HepG2 (cell line): ENCODE results near the gene CDYL. TPM values are rescaled to one million over a fixed set of nuclear protein-coding genes. Genes with fewer than 3 reads are reported as not detected.

ENCODE experiments used
- ASH2L ChIP-seq: fragments of 300-600, 200-600 bp; sonication (generic); IDR thresholded peaks from 2 replicates; pipeline ENCODE4 v1.7.0; 2017; ENCODE audit warnings: low read depth, mild to moderate bottlenecking, moderate library complexity, mixed read lengths, low read length; ENCODE audit not compliant: insufficient read length
- FOXM1 ChIP-seq: sonication (generic); formaldehyde crosslinking; IDR thresholded peaks from 2 replicates; pipeline ENCODE4 v1.5.0; 2020; ENCODE audit warnings: missing genetic modification reagents
- HDAC1 ChIP-seq: sonication (generic); formaldehyde crosslinking; IDR thresholded peaks from 2 replicates; pipeline ENCODE4 v1.5.1; 2020; ENCODE audit warnings: mild to moderate bottlenecking, missing genetic modification reagents
- HDAC2 ChIP-seq: sonication (generic); formaldehyde crosslinking; IDR thresholded peaks from 2 replicates; pipeline ENCODE4 v1.4.0; 2020; ENCODE audit warnings: missing genetic modification reagents
- HNF4G ChIP-seq, 2 experiments: sonication (generic) in 1 of 2; formaldehyde crosslinking in 1 of 2; IDR thresholded peaks; 2 replicates each; pipeline versions ENCODE4 v1.4.0 to v1.6.1; 2011 to 2020; ENCODE audit warnings: borderline replicate concordance in 2 of 2, low read depth in 2 of 2, mild to moderate bottlenecking in 2 of 2, low read length in 1 of 2, missing genetic modification reagents in 1 of 2, moderate library complexity in 1 of 2
- HOXA3 ChIP-seq: sonication (generic); formaldehyde crosslinking; IDR thresholded peaks from 2 replicates; pipeline ENCODE4 v1.5.0; 2020; ENCODE audit warnings: missing genetic modification reagents
- KDM1A ChIP-seq: IDR thresholded peaks from 2 replicates; pipeline ENCODE4 v1.6.1; 2016; ENCODE audit warnings: missing compliant biosample characterization
- KMT2B ChIP-seq: IDR thresholded peaks from 2 replicates; pipeline ENCODE4 v1.6.1; 2016; ENCODE audit warnings: missing genetic modification reagents, missing compliant biosample characterization
- PHF21A ChIP-seq: sonication (generic); formaldehyde crosslinking; IDR thresholded peaks from 2 replicates; pipeline ENCODE4 v1.5.0; 2020; ENCODE audit warnings: mild to moderate bottlenecking, missing genetic modification reagents
- RAD21 ChIP-seq: fragments of 450-650 bp; formaldehyde crosslinking; IDR thresholded peaks from 2 replicates; pipeline ENCODE4 v1.5.0; 2020; ENCODE audit warnings: mild to moderate bottlenecking
- RAD51 ChIP-seq: fragments of 450-650 bp; IDR thresholded peaks from 2 replicates; pipeline ENCODE4 v1.6.1; 2016; ENCODE audit warnings: borderline replicate concordance
- RFXAP ChIP-seq: sonication (generic); formaldehyde crosslinking; IDR thresholded peaks from 2 replicates; pipeline ENCODE4 v1.4.0; 2020; ENCODE audit warnings: missing genetic modification reagents, borderline replicate concordance
- RNF2 ChIP-seq: fragments of 450-650 bp; conservative IDR thresholded peaks from 2 replicates; pipeline ENCODE4 v1.6.1; 2016; ENCODE audit warnings: low read depth
- RXRB ChIP-seq: IDR thresholded peaks from 2 replicates; pipeline ENCODE4 v1.6.1; 2016; ENCODE audit warnings: borderline replicate concordance, missing genetic modification reagents, missing compliant biosample characterization
- SAP130 ChIP-seq: IDR thresholded peaks from 2 replicates; pipeline ENCODE4 v1.6.1; 2016; ENCODE audit warnings: low read depth
- SKI ChIP-seq: fragments of 450-650 bp; IDR thresholded peaks from one replicate; pipeline ENCODE4 v1.6.1; 2018; ENCODE audit warnings: mild to moderate bottlenecking; ENCODE audit not compliant: partially characterized antibody
- STAG1 ChIP-seq: sonication (generic); formaldehyde crosslinking; IDR thresholded peaks from 2 replicates; pipeline ENCODE4 v1.4.0; 2020; ENCODE audit warnings: missing genetic modification reagents
- ZBTB34 ChIP-seq: sonication (generic); formaldehyde crosslinking; IDR thresholded peaks from 2 replicates; pipeline ENCODE4 v1.8.0; 2022; ENCODE audit warnings: mild to moderate bottlenecking, missing genetic modification reagents
- ZFY ChIP-seq: sonication (generic); formaldehyde crosslinking; IDR thresholded peaks from 2 replicates; pipeline ENCODE4 v1.4.0; 2020; ENCODE audit warnings: missing genetic modification reagents
- ZNF232 ChIP-seq: sonication (generic); formaldehyde crosslinking; IDR thresholded peaks from 2 replicates; pipeline ENCODE4 v1.4.0; 2020; ENCODE audit warnings: missing genetic modification reagents, borderline replicate concordance
- ZNF251 ChIP-seq: sonication (generic); formaldehyde crosslinking; IDR thresholded peaks from 2 replicates; pipeline ENCODE4 v1.9.0; 2021; ENCODE audit warnings: mild to moderate bottlenecking, missing genetic modification reagents
- ZNF281 ChIP-seq: sonication (generic); formaldehyde crosslinking; IDR thresholded peaks from 2 replicates; pipeline ENCODE4 v1.4.0; 2020; ENCODE audit warnings: missing genetic modification reagents, borderline replicate concordance
- ZNF496 ChIP-seq: sonication (generic); formaldehyde crosslinking; IDR thresholded peaks from 2 replicates; pipeline ENCODE4 v1.8.1; 2023; ENCODE audit warnings: mild to moderate bottlenecking, moderate library complexity, missing genetic modification reagents; ENCODE audit not compliant: insufficient replicate concordance
- ZNF501 ChIP-seq: sonication (generic); formaldehyde crosslinking; IDR thresholded peaks from 2 replicates; pipeline ENCODE4 v1.5.1; 2020; ENCODE audit warnings: mild to moderate bottlenecking, moderate library complexity, missing genetic modification reagents
- ZNF564 ChIP-seq: sonication (generic); formaldehyde crosslinking; IDR thresholded peaks from 2 replicates; pipeline ENCODE4 v1.8.1; 2023; ENCODE audit warnings: mild to moderate bottlenecking, missing genetic modification reagents
- ZNF746 ChIP-seq: sonication (generic); formaldehyde crosslinking; IDR thresholded peaks from 2 replicates; pipeline ENCODE4 v1.8.0; 2022; ENCODE audit warnings: mild to moderate bottlenecking, missing genetic modification reagents
- polyA plus RNA-seq, 8 experiments: library from polyadenylated mRNA; depleted of rRNA in 3 of 8; stranded (reverse) in 7 of 8; unstranded in 1 of 8; fragments of >200 nt; fragmentation: Illumina TruSeq in 4 of 8; extraction: Trizol in 4 of 8; gene quantifications; 2 replicates each; pipeline versions ENCODE4 v1.2.1 to v1.2.3, GENCODE V29; 2011 to 2016; ENCODE audit warnings: low read depth in 4 of 8, missing spikeins in 1 of 8, mixed read lengths in 1 of 8; ENCODE audit not compliant: insufficient read depth in 1 of 8
- total RNA-seq, 5 experiments: library from RNA; depleted of rRNA; stranded (reverse); fragments of >200 nt; fragmentation: Illumina TruSeq; extraction: Trizol; gene quantifications; 2 replicates each; pipeline ENCODE4 v1.2.3, GENCODE V29; 2016; ENCODE audit warnings: low read depth in 1 of 5
- TF ChIP-seq, protein P1 (sequence below): sonication (generic); formaldehyde crosslinking; IDR thresholded peaks from 2 replicates; pipeline ENCODE4 v1.4.0; 2020; ENCODE audit warnings: missing genetic modification reagents

The CDYL gene
- total and polyA plus RNA-seq, 2 of the 13 experiments (the other 11 are each of a cell fraction or from before 2014, with no cell fraction given), result 22.8 to 105 TPM

GRCh38 chr6:4775494-4776130, 592 bp upstream of the CDYL start (continued):
- TF ChIP-seq, protein P1, sequence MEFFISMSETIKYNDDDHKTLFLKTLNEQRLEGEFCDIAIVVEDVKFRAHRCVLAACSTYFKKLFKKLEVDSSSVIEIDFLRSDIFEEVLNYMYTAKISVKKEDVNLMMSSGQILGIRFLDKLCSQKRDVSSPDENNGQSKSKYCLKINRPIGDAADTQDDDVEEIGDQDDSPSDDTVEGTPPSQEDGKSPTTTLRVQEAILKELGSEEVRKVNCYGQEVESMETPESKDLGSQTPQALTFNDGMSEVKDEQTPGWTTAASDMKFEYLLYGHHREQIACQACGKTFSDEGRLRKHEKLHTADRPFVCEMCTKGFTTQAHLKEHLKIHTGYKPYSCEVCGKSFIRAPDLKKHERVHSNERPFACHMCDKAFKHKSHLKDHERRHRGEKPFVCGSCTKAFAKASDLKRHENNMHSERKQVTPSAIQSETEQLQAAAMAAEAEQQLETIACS (CRISPR knock-in tag), result peak; percentile 2; the same call in 1 of the 2 replicates
- TF ChIP-seq ZNF232 (CRISPR knock-in tag) (no peak), RNF2 (peak; percentile 78), ZFY (peak; percentile 66; the same call in 1 of the 2 replicates), KDM1A (CRISPR knock-in tag) (peak; percentile 91; the same call in 1 of the 2 replicates), FOXM1 (CRISPR knock-in tag) (peak; percentile 46; the same call in 1 of the 2 replicates), ZNF496 (CRISPR knock-in tag) (no peak), HDAC2 (CRISPR knock-in tag) (peak; percentile 15), RFXAP (CRISPR knock-in tag) (no peak; the same call in 1 of the 2 replicates), SAP130 (peak; percentile 47), PHF21A (CRISPR knock-in tag) (no peak), ZNF501 (CRISPR knock-in tag) (no peak), STAG1 (CRISPR knock-in tag) (0 out of 2 replicates have a peak, but pooled peaks have one; percentile 9), ZNF746 (CRISPR knock-in tag) (peak; percentile 52; the same call in 1 of the 2 replicates), HOXA3 (CRISPR knock-in tag) (peak; percentile 59; the same call in 1 of the 2 replicates), ZNF564 (CRISPR knock-in tag) (0 out of 2 replicates have a peak, but pooled peaks have one; percentile 6), ZNF281 (peak; percentile 30; the same call in 1 of the 2 replicates), ZBTB34 (no peak), ZNF251 (CRISPR knock-in tag) (no peak), RAD21 (CRISPR knock-in tag) (peak; percentile 61), SKI (peak; percentile 55), ASH2L (peak; percentile 33), KMT2B (CRISPR knock-in tag) (no peak), RXRB (CRISPR knock-in tag) (no peak), HDAC1 (CRISPR knock-in tag) (peak; percentile 26; the same call in 1 of the 2 replicates), HNF4G (IDR thresholded peaks at IDR 0.05; ENCODE audit: borderline replicate concordance, low read depth, low read length) (peak; percentile 74), HNF4G (CRISPR knock-in tag; IDR thresholded peaks at IDR 0.05; ENCODE audit: borderline replicate concordance, low read depth) (no peak), RAD51 (no peak)
